Astrocyte (in vitro differentiated cells and primary cell): ENCODE results near the gene BTLA.

Experiments
- EZH2 ChIP-seq: IDR thresholded peaks from 2 replicates; pipeline ENCODE4 v1.6.1; 2012; ENCODE audit warnings: mild to moderate bottlenecking, low read length, inconsistent platforms; ENCODE audit not compliant: insufficient read depth
- TF ChIP-seq, protein P1 (sequence below): IDR thresholded peaks from 2 replicates; pipeline ENCODE4 v1.5.1; 2011; ENCODE audit warnings: low read depth, mild to moderate bottlenecking, inconsistent platforms, low read length, moderate library complexity; ENCODE audit not compliant: insufficient read depth

DNA sequence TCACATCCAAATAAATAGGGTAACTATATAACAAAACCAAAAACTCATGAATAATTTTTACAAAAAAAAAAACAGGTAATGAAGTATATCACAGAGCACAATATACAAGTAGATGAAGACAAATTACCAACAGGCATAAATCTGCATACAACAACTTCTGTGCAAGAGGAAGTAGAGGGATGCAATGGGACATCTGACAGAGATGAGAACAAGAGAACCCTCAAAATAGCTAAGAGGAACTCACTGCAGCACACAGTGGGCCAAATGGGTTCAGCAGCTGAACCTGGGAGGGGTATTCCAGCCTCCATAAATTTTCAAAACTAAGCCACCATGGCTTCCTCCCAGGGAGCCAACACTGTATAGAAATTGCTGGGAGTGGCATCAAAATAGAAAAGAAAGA, 9.6 kb upstream of the BTLA start:
- TF ChIP-seq, protein P1, sequence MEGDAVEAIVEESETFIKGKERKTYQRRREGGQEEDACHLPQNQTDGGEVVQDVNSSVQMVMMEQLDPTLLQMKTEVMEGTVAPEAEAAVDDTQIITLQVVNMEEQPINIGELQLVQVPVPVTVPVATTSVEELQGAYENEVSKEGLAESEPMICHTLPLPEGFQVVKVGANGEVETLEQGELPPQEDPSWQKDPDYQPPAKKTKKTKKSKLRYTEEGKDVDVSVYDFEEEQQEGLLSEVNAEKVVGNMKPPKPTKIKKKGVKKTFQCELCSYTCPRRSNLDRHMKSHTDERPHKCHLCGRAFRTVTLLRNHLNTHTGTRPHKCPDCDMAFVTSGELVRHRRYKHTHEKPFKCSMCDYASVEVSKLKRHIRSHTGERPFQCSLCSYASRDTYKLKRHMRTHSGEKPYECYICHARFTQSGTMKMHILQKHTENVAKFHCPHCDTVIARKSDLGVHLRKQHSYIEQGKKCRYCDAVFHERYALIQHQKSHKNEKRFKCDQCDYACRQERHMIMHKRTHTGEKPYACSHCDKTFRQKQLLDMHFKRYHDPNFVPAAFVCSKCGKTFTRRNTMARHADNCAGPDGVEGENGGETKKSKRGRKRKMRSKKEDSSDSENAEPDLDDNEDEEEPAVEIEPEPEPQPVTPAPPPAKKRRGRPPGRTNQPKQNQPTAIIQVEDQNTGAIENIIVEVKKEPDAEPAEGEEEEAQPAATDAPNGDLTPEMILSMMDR = no peak
- TF ChIP-seq EZH2 = no peak
